ENCODE data around the gene KRTAP1-5. TPM values are rescaled to one million over a fixed set of nuclear protein-coding genes. Genes with fewer than 3 reads are reported as not detected.

KRTAP1-5 gene
- polyA plus RNA-seq, 1 of the 3 experiments (the other 2 are of a cell fraction), result not detected

DNA sequence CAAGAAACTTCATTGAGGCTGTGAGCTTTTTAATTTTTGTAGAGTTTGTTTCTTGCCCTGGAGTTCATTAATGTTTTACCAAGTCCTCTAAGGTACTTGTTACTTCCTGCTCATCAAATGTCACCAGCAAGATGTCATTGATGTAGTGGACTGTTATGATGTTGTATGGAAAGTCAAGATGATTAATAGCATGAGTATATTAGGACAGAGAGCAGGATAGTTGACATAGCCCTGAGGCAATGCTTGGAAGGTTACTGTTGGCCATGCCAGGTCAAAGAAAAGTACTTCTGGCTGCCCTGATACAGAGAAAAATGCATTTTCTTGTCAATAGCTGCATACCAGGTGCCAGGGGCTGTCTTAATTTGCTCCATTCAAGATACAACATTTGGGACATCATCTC, 6.7 kb downstream of the KRTAP1-5 start:
- DNase-seq, result no peak
- H3K9me3 ChIP-seq, result no peaks in the 10 kb centered on the region
- no peaks in the 10 kb centered on the region for H3K9me2 ChIP-seq
- no peak overlapping the region for H3K27ac ChIP-seq (ENCODE audit: low read depth in 2 of 2, low read length in 1 of 2)
- no peak overlapping the region for H2AFZ ChIP-seq (ENCODE audit: low read depth)
- no peak overlapping the region for H3K9ac ChIP-seq
- ChIA-PET CTCF (no interaction called here), POLR2A (no interaction called here)
- H3K4me3 ChIP-seq (ENCODE audit: low read depth in 2 of 2, low read length in 1 of 2), result no peak overlapping the region
- TF ChIP-seq CHD2 (IDR thresholded peaks at IDR 0.05; ENCODE audit: low read length, partially characterized antibody) (no peak), EZH2phosphoT487 (IDR thresholded peaks at IDR 0.05; ENCODE audit: borderline replicate concordance, low read depth) (no peak), RCOR1 (IDR thresholded peaks at IDR 0.05; ENCODE audit: low read length) (no peak), EP300 (IDR thresholded peaks at IDR 0.05; ENCODE audit: borderline replicate concordance in 1 of 2, low read depth in 1 of 2, low read length in 1 of 2) (no peak), FOXM1 (IDR thresholded peaks at IDR 0.05; ENCODE audit: low read depth) (no peak), TCF12 (IDR thresholded peaks at IDR 0.05) (no peak), NFIC (IDR thresholded peaks at IDR 0.05; ENCODE audit: borderline replicate concordance) (no peak), RFX5 (IDR thresholded peaks at IDR 0.05; ENCODE audit: low read length) (no peak), NRF1 (IDR thresholded peaks at IDR 0.05; ENCODE audit: low read depth, low read length) (no peak), SIN3A (IDR thresholded peaks at IDR 0.05; ENCODE audit: borderline replicate concordance, low read depth, low read length) (no peak), MEF2A (IDR thresholded peaks at IDR 0.05; ENCODE audit: borderline replicate concordance, low read depth) (no peak), ELF1 (IDR thresholded peaks at IDR 0.05) (no peak), TAF1 (IDR thresholded peaks at IDR 0.05; ENCODE audit: borderline replicate concordance, low read depth, low read length) (no peak)
- TF ChIP-seq, protein P1, sequence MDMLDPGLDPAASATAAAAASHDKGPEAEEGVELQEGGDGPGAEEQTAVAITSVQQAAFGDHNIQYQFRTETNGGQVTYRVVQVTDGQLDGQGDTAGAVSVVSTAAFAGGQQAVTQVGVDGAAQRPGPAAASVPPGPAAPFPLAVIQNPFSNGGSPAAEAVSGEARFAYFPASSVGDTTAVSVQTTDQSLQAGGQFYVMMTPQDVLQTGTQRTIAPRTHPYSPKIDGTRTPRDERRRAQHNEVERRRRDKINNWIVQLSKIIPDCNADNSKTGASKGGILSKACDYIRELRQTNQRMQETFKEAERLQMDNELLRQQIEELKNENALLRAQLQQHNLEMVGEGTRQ (IDR thresholded peaks at IDR 0.05; ENCODE audit: borderline replicate concordance, low read depth, low read length), result no peak
- TF ChIP-seq, protein P2, sequence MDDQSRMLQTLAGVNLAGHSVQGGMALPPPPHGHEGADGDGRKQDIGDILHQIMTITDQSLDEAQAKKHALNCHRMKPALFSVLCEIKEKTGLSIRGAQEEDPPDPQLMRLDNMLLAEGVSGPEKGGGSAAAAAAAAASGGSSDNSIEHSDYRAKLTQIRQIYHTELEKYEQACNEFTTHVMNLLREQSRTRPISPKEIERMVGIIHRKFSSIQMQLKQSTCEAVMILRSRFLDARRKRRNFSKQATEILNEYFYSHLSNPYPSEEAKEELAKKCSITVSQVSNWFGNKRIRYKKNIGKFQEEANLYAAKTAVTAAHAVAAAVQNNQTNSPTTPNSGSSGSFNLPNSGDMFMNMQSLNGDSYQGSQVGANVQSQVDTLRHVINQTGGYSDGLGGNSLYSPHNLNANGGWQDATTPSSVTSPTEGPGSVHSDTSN (IDR thresholded peaks at IDR 0.05), result no peak
- TF ChIP-seq, protein P3, sequence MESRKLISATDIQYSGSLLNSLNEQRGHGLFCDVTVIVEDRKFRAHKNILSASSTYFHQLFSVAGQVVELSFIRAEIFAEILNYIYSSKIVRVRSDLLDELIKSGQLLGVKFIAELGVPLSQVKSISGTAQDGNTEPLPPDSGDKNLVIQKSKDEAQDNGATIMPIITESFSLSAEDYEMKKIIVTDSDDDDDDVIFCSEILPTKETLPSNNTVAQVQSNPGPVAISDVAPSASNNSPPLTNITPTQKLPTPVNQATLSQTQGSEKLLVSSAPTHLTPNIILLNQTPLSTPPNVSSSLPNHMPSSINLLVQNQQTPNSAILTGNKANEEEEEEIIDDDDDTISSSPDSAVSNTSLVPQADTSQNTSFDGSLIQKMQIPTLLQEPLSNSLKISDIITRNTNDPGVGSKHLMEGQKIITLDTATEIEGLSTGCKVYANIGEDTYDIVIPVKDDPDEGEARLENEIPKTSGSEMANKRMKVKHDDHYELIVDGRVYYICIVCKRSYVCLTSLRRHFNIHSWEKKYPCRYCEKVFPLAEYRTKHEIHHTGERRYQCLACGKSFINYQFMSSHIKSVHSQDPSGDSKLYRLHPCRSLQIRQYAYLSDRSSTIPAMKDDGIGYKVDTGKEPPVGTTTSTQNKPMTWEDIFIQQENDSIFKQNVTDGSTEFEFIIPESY (IDR thresholded peaks at IDR 0.05; ENCODE audit: borderline replicate concordance, low read depth), result no peak
- TF ChIP-seq, protein P4, sequence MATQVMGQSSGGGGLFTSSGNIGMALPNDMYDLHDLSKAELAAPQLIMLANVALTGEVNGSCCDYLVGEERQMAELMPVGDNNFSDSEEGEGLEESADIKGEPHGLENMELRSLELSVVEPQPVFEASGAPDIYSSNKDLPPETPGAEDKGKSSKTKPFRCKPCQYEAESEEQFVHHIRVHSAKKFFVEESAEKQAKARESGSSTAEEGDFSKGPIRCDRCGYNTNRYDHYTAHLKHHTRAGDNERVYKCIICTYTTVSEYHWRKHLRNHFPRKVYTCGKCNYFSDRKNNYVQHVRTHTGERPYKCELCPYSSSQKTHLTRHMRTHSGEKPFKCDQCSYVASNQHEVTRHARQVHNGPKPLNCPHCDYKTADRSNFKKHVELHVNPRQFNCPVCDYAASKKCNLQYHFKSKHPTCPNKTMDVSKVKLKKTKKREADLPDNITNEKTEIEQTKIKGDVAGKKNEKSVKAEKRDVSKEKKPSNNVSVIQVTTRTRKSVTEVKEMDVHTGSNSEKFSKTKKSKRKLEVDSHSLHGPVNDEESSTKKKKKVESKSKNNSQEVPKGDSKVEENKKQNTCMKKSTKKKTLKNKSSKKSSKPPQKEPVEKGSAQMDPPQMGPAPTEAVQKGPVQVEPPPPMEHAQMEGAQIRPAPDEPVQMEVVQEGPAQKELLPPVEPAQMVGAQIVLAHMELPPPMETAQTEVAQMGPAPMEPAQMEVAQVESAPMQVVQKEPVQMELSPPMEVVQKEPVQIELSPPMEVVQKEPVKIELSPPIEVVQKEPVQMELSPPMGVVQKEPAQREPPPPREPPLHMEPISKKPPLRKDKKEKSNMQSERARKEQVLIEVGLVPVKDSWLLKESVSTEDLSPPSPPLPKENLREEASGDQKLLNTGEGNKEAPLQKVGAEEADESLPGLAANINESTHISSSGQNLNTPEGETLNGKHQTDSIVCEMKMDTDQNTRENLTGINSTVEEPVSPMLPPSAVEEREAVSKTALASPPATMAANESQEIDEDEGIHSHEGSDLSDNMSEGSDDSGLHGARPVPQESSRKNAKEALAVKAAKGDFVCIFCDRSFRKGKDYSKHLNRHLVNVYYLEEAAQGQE (IDR thresholded peaks at IDR 0.05; ENCODE audit: low read depth, low read length), result no peak
- TF ChIP-seq, protein P5, sequence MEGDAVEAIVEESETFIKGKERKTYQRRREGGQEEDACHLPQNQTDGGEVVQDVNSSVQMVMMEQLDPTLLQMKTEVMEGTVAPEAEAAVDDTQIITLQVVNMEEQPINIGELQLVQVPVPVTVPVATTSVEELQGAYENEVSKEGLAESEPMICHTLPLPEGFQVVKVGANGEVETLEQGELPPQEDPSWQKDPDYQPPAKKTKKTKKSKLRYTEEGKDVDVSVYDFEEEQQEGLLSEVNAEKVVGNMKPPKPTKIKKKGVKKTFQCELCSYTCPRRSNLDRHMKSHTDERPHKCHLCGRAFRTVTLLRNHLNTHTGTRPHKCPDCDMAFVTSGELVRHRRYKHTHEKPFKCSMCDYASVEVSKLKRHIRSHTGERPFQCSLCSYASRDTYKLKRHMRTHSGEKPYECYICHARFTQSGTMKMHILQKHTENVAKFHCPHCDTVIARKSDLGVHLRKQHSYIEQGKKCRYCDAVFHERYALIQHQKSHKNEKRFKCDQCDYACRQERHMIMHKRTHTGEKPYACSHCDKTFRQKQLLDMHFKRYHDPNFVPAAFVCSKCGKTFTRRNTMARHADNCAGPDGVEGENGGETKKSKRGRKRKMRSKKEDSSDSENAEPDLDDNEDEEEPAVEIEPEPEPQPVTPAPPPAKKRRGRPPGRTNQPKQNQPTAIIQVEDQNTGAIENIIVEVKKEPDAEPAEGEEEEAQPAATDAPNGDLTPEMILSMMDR (IDR thresholded peaks at IDR 0.05), result no peak
- no peaks in the 10 kb centered on the region for H3K36me3 ChIP-seq (replicated peaks in 1 of 2; ENCODE audit: control insufficient read depth in 1 of 2, insufficient read depth in 2 of 2, low read length in 1 of 2)
- H3K4me1 ChIP-seq (ENCODE audit: control insufficient read depth in 1 of 2, insufficient read depth in 2 of 2, low read depth in 1 of 2, low read length in 1 of 2), result no peaks in the 10 kb centered on the region
- H3F3A ChIP-seq (replicated peaks; ENCODE audit: insufficient read depth), result no peaks in the 10 kb centered on the region
- H3K79me2 ChIP-seq (ENCODE audit: insufficient read depth), result no peaks in the 10 kb centered on the region
- no peak overlapping the region for H3K4me2 ChIP-seq
- H3K27me3 ChIP-seq (ENCODE audit: insufficient read depth), result peaks cover 30% of the 10 kb centered on the region; the same call in 1 of the 2 replicates
- no peaks in the 10 kb centered on the region for H4K20me1 ChIP-seq (ENCODE audit: insufficient read depth)

All from SK-N-SH (cell line).